GM12878 (cell line): ENCODE measurements around the gene ANKRD44. TPM values are rescaled to one million over a fixed set of nuclear protein-coding genes. Genes with fewer than 3 reads are reported as not detected.
A peak's percentile ranks its signal among the peaks of the same experiment; 100 is the strongest.

ENCODE experiments used
- BCLAF1 ChIP-seq: fragments of 450-650 bp; IDR thresholded peaks from 2 replicates; pipeline ENCODE4 v1.6.1; 2017; ENCODE audit warnings: antibody characterized with exemption, mild to moderate bottlenecking, moderate library complexity
- CBX5 ChIP-seq: sonication (generic); IDR thresholded peaks from 2 replicates; pipeline ENCODE4 v1.6.1; 2016; ENCODE audit warnings: low read depth, moderate library complexity, mild to moderate bottlenecking, inconsistent platforms
- CEBPZ ChIP-seq: fragments of 150-350 bp; IDR thresholded peaks from 2 replicates; pipeline ENCODE4 v1.6.1; 2016; ENCODE audit warnings: low read depth, low read length
- ESRRA ChIP-seq: IDR thresholded peaks from 2 replicates; pipeline ENCODE4 v1.6.1; 2012; ENCODE audit warnings: mild to moderate bottlenecking, low read length, improper control_type of control experiment
- FOXK2 ChIP-seq: fragments of 450-650 bp; IDR thresholded peaks from 2 replicates; pipeline ENCODE4 v1.6.1; 2017; ENCODE audit warnings: mild to moderate bottlenecking, moderate library complexity
- FOXM1 ChIP-seq: IDR thresholded peaks from 2 replicates; pipeline ENCODE4 v1.6.1; 2012; ENCODE audit warnings: low read depth, mild to moderate bottlenecking, inconsistent platforms, low read length, moderate library complexity
- HDAC2 ChIP-seq: fragments of 200-600 bp; sonication (generic); IDR thresholded peaks from 2 replicates; pipeline ENCODE4 v1.6.1; 2017
- IKZF1 ChIP-seq: fragments of 450-650 bp; conservative IDR thresholded peaks from 2 replicates; pipeline ENCODE4 v1.6.1; 2017; ENCODE audit warnings: antibody characterized with exemption, mild to moderate bottlenecking
- IRF5 ChIP-seq: fragments of 450-650 bp; IDR thresholded peaks from 2 replicates; pipeline ENCODE4 v1.6.1; 2017; ENCODE audit warnings: borderline replicate concordance
- MEF2A ChIP-seq: IDR thresholded peaks from 2 replicates; pipeline ENCODE4 v1.6.1; 2011; ENCODE audit warnings: low read depth, mild to moderate bottlenecking, low read length, moderate library complexity; ENCODE audit not compliant: insufficient read depth
- MTA2 ChIP-seq: fragments of 450-650 bp; IDR thresholded peaks from 2 replicates; pipeline ENCODE4 v1.6.1; 2016; ENCODE audit warnings: low read depth, mild to moderate bottlenecking, moderate library complexity
- MXI1 ChIP-seq: fragments of 150-350 bp; IDR thresholded peaks from 2 replicates; pipeline ENCODE4 v1.6.1; 2011; ENCODE audit warnings: low read depth, mild to moderate bottlenecking, inconsistent platforms, low read length, improper control_type of control experiment
- PKNOX1 ChIP-seq: fragments of 450-650 bp; IDR thresholded peaks from 2 replicates; pipeline ENCODE4 v1.6.1; 2016; ENCODE audit warnings: mild to moderate bottlenecking
- RAD51 ChIP-seq: fragments of 450-650 bp; IDR thresholded peaks from 2 replicates; pipeline ENCODE4 v1.6.1; 2016; ENCODE audit warnings: moderate library complexity, mild to moderate bottlenecking, inconsistent platforms
- RELA ChIP-seq: fragments of 450-650 bp; IDR thresholded peaks from 2 replicates; pipeline ENCODE4 v1.8.0; 2014; ENCODE audit warnings: borderline replicate concordance; ENCODE audit not compliant: partially characterized antibody
- SIX5 ChIP-seq: IDR thresholded peaks from 2 replicates; pipeline ENCODE4 v1.6.1; 2011; ENCODE audit warnings: mild to moderate bottlenecking, low read depth, low read length, moderate library complexity; ENCODE audit not compliant: severe bottlenecking
- SP1 ChIP-seq: IDR thresholded peaks from one replicate; pipeline ENCODE4 v1.6.1; 2011; ENCODE audit warnings: low read depth, low read length
- SPI1 ChIP-seq: IDR thresholded peaks from 2 replicates; pipeline ENCODE4 v1.6.1; 2011; ENCODE audit warnings: low read depth, mild to moderate bottlenecking, low read length, moderate library complexity, borderline replicate concordance; ENCODE audit not compliant: insufficient read depth
- SREBF1 ChIP-seq: IDR thresholded peaks from 2 replicates; pipeline ENCODE4 v1.6.1; 2012; ENCODE audit warnings: mild to moderate bottlenecking, low read length
- SRF ChIP-seq, 2 experiments: IDR thresholded peaks; 2 replicates each; pipeline ENCODE4 v1.6.1; 2011; ENCODE audit warnings: low read depth in 2 of 2, low read length in 2 of 2, mild to moderate bottlenecking in 1 of 2, moderate library complexity in 1 of 2
- YY1 ChIP-seq: IDR thresholded peaks from 2 replicates; pipeline ENCODE4 v1.6.1; 2011; ENCODE audit warnings: low read depth, mild to moderate bottlenecking, low read length
- ZNF207 ChIP-seq: fragments of 450-650 bp; IDR thresholded peaks from 2 replicates; pipeline ENCODE4 v1.6.1; 2014; ENCODE audit warnings: antibody characterized with exemption, mild to moderate bottlenecking, borderline replicate concordance
- ZNF622 ChIP-seq: fragments of 450-650 bp; IDR thresholded peaks from 2 replicates; pipeline ENCODE4 v1.6.1; 2017; ENCODE audit warnings: mild to moderate bottlenecking, inconsistent platforms
- ZZZ3 ChIP-seq: IDR thresholded peaks from 2 replicates; pipeline ENCODE4 v1.6.1; 2011; ENCODE audit warnings: low read depth; ENCODE audit not compliant: control insufficient read depth, insufficient read length
- polyA plus RNA-seq, 11 experiments: library from polyadenylated mRNA; depleted of rRNA in 4 of 11; unstranded in 6 of 11; stranded (reverse) in 5 of 11; fragments of >200 nt; fragmentation: Nextera tagmentation in 4 of 11; fragmentation: Illumina TruSeq in 1 of 11; extraction: Ambion mirVana in 4 of 11; extraction: Trizol in 1 of 11; gene quantifications; 1 replicate in 1 of 11; 2 replicates in 10 of 11; pipeline versions ENCODE4 v1.2.1 to v1.2.3, GENCODE V29; 2011 to 2016; ENCODE audit warnings: inconsistent platforms in 2 of 11, missing spikeins in 2 of 11, low read depth in 1 of 11
- total RNA-seq, 4 experiments: library from RNA; depleted of rRNA in 3 of 4; stranded (reverse); fragments of >200 nt in 3 of 4; fragmentation: Illumina TruSeq in 1 of 4; extraction: Trizol in 1 of 4; gene quantifications; 2 replicates each; pipeline versions ENCODE4 v1.2.1 to v1.2.3, GENCODE V29; 2013 to 2021

The ANKRD44 gene
- total and polyA plus RNA-seq, 10 of the 15 experiments (the other 5 are each of a cell fraction or from before 2014, with no cell fraction given) = 19.1 to 99.1 (median 59.6) TPM

GRCh38 chr2:197209246-197209645 is 101.3 kb downstream of the ANKRD44 start (continued):
- TF ChIP-seq HDAC2 (no peak), SP1 (no peak), FOXK2 (no peak), BCLAF1 (no peak), PKNOX1 (no peak), YY1 (peak; percentile 88), MXI1 (no peak), MEF2A (no peak), FOXM1 (no peak), SIX5 (no peak), RAD51 (peak; percentile 56), ESRRA (no peak), SPI1 (peak; percentile 25; the same call in 1 of the 2 replicates), CBX5 (no peak), RELA (no peak), ZZZ3 (no peak), CEBPZ (no peak), SRF (IDR thresholded peaks at IDR 0.05; ENCODE audit: low read depth in 2 of 2, low read length in 2 of 2) (peak in 1 of 2 experiments; percentile 90; a peak in 2 of 4 replicates), ZNF207 (no peak), IRF5 (no peak), MTA2 (no peak; the same call in 1 of the 2 replicates), ZNF622 (no peak), IKZF1 (peak; percentile 50; the same call in 1 of the 2 replicates), SREBF1 (no peak)
